Measurements from ENCODE around the gene USP50. TPM values are rescaled to one million over a fixed set of nuclear protein-coding genes. Genes with fewer than 3 reads are reported as not detected.
"Not testable (repeated sequence)": the region's sequence is repeated elsewhere in the genome, so short reads cannot be mapped to it uniquely, and the experiment has no call there.

The USP50 gene
- total RNA-seq, 4 donors from 2014 or later: not detected

DNA sequence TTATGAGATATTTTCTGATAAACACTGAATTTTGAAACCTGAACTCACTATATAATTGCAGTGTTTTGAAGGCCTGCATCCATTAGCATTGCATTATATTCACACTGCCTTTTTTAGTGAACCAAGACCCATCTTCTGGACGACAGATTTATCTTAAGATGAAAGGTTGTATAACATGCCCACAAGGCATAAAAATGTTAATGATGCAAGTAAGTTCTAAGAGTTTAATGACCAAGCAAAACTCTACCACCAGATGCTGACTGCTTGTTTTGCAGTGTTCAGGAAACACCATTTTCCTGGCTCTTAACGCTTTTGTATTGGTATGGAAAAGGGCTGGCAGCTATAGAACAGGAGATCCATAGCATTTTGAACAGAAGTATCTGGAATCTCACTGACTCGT lies 46.1 kb downstream of the USP50 start:
- no peaks in the 10 kb centered on the region for H3K27me3 ChIP-seq
- H3K4me3 ChIP-seq: no peak overlapping the region
- TF ChIP-seq EP300 (IDR thresholded peaks at IDR 0.05) (no peak), POLR2A (IDR thresholded peaks at IDR 0.05; ENCODE audit: low read depth) (no peak), CTCF (IDR thresholded peaks at IDR 0.05) (no peak), POLR2AphosphoS5 (IDR thresholded peaks at IDR 0.05) (no peak)
- intact Hi-C loops (cut with DNase I): no loop called here
- no peaks in the 10 kb centered on the region for H3K9me3 ChIP-seq
- H3K27ac ChIP-seq (replicated peaks in 1 of 4): no peak overlapping the region
- peaks cover 36 to 94% (median 63%) of the 10 kb centered on the region in 4 donors for H3K36me3 ChIP-seq
- WGBS: 60% methylated on average over 3 of the region's 3 CpGs
- H3K4me1 ChIP-seq: no peaks in the 10 kb centered on the region
- no peak for DNase-seq (ENCODE audit: extremely low spot score)

DNA sequence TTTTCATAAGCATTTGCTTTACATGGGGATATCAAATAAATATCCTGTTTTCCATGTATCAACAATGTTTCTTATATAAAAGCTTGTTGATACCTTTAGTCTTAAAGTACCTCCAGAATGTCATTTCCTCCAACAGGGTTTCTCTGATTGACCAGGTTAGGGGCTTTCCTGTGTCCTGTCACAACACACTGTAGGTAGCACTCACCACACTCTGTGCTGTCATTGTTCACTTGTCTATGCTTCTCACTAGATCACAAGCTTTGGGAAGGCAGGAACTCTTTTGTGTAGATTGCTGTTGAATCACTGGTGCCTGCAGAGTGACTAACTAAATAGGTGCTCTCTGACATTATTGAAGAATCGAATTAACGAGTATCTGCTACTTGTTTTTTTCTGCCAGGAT lies 49.8 kb downstream of the USP50 start:
- Histone ChIP-seq H3K27me3 (no peaks in the 10 kb centered on the region), H3K4me3 (no peak overlapping the region), H3K27ac (replicated peaks in 1 of 4) (no peak overlapping the region), H3K9me3 (no peaks in the 10 kb centered on the region), H3K36me3 (peaks cover 66 to 98% (median 80%) of the 10 kb centered on the region in 4 donors), H3K4me1 (no peaks in the 10 kb centered on the region)
- WGBS: 96% methylated on average over 2 of the region's 2 CpGs
- intact Hi-C loops (cut with DNase I): loop anchor here (10.0 kb wide), 1 partner anchor 78 kb away; no protein-coding TSS in a partner anchor
- no peak for DNase-seq (ENCODE audit: extremely low spot score)
- TF ChIP-seq EP300 (IDR thresholded peaks at IDR 0.05): no peak
- TF ChIP-seq POLR2AphosphoS5 (IDR thresholded peaks at IDR 0.05): no peak
- TF ChIP-seq CTCF (IDR thresholded peaks at IDR 0.05): no peak
- TF ChIP-seq POLR2A (IDR thresholded peaks at IDR 0.05; ENCODE audit: low read depth): no peak

DNA sequence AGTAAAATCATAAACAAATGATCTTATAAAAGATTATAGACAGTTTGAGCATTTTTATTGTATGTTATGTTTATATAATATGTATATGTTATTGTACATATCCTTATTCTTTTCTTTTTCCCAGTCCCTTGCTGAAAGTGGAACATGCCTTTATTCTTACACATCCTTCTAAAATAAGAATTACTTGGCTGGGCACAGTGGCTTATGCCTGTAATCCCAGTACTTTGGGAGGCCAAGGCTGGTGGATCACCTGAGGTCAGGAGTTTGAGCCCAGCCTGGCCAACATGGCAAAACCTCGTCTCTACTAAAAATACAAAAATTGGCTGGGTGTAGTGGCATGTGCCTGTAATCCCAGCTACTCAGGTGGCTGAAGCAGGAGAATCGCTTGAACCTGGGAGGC lies 51.9 kb downstream of the USP50 start:
- WGBS: 95% methylated on average over 2 of the region's 2 CpGs
- peaks cover 68 to 100% (median 88%) of the 10 kb centered on the region in 4 donors for H3K36me3 ChIP-seq
- intact Hi-C loops (cut with DNase I): loop anchor here (10.0 kb wide), 1 partner anchor 80 kb away; no protein-coding TSS in a partner anchor
- not testable (repeated sequence) for H3K4me1 ChIP-seq; H3K27ac ChIP-seq (replicated peaks in 1 of 4); H3K9me3 ChIP-seq; DNase-seq (ENCODE audit: extremely low spot score); H3K4me3 ChIP-seq; H3K27me3 ChIP-seq

DNA sequence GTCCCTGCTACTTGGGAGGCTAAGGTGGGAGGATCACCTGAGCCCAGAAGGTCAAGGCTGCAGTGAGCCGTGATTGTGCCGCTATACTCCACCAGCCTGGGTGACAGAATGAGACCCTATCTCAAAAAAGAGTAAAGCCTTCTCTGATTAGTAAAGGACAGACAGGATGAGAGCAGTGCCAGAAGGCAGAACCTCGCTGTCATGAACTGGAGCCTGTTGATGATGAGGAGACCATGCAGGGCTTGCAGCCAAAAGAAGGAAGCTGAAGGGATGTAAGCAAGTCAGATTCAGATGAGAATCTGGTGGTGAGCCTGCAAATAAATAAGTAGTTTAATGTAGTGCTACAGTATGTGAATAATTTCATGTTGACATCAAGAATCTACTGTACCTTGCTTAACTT lies 52.8 kb downstream of the USP50 start:
- Histone ChIP-seq H3K9me3 (no peaks in the 10 kb centered on the region), H3K4me1 (no peaks in the 10 kb centered on the region), H3K36me3 (peaks cover 64 to 100% (median 84%) of the 10 kb centered on the region in 4 donors), H3K27ac (replicated peaks in 1 of 4) (no peak overlapping the region), H3K4me3 (no peak overlapping the region), H3K27me3 (no peaks in the 10 kb centered on the region)
- DNase-seq (ENCODE audit: extremely low spot score): no peak
- TF ChIP-seq EP300 (IDR thresholded peaks at IDR 0.05): no peak
- TF ChIP-seq POLR2A (IDR thresholded peaks at IDR 0.05; ENCODE audit: low read depth): no peak
- no peak for TF ChIP-seq CTCF (IDR thresholded peaks at IDR 0.05)
- 98% methylated on average over 3 of the region's 3 CpGs for WGBS
- intact Hi-C loops (cut with DNase I): loop anchor here (10.0 kb wide), 1 partner anchor 81 kb away; no protein-coding TSS in a partner anchor

DNA sequence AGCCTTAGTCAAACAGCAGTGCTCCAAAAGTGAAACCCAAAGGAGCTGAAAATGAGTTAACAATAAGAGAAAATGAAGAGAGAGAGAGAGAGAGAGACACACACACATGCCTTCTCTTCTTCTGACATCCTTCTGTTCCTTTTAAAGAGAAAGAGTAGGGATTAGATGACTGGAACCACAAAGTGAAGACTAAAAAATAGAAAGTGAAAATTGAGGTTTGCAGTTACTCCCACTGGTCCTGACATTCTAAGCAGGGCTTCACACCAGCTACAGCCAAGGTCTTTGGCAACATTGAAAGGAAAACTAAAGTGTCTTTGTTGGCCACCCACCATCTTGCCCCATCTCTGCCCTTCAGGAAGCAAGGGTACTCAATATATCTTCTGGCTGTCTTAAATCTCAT lies 59.2 kb downstream of the USP50 start:
- Histone ChIP-seq H3K4me3 (no peak overlapping the region), H3K9me3 (no peaks in the 10 kb centered on the region), H3K4me1 (no peaks in the 10 kb centered on the region), H3K27ac (replicated peaks in 1 of 4) (no peak overlapping the region), H3K27me3 (no peaks in the 10 kb centered on the region), H3K36me3 (peaks cover 31 to 93% (median 68%) of the 10 kb centered on the region in 4 donors)
- no peak for TF ChIP-seq POLR2A (IDR thresholded peaks at IDR 0.05; ENCODE audit: low read depth)
- no peak for TF ChIP-seq POLR2AphosphoS5 (IDR thresholded peaks at IDR 0.05)
- no peak for TF ChIP-seq CTCF (IDR thresholded peaks at IDR 0.05)
- no peak for TF ChIP-seq EP300 (IDR thresholded peaks at IDR 0.05)
- no peak for DNase-seq (ENCODE audit: extremely low spot score)
- intact Hi-C loops (cut with DNase I): no loop called here
